Measurements from ENCODE around the gene PDGFB.

PDGFB gene

GRCh38 chr22:39276440-39277141, 31.8 kb upstream of the PDGFB start:
- DNase-seq, result no peak

GRCh38 chr22:39275814-39276439, 31.1 kb upstream of the PDGFB start:
- no peak for DNase-seq

- no peak for DNase-seq
Observed at GRCh38 chr22:39273950-39274887, 29.4 kb upstream of the PDGFB start.

- DNase-seq, result no peak
Observed at GRCh38 chr22:39270792-39271191, 26.0 kb upstream of the PDGFB start.

GRCh38 chr22:39270280-39270679, 25.5 kb upstream of the PDGFB start:
- no peak for DNase-seq

GRCh38 chr22:39269095-39269790, 24.5 kb upstream of the PDGFB start:
- DNase-seq, result no peak

- DNase-seq, result no peak
Observed at GRCh38 chr22:39268645-39269044, 23.9 kb upstream of the PDGFB start.

GRCh38 chr22:39267974-39268373, 23.2 kb upstream of the PDGFB start:
- DNase-seq, result no peak

- DNase-seq, result no peak
Observed at GRCh38 chr22:39266398-39267030, 21.7 kb upstream of the PDGFB start.

GRCh38 chr22:39265143-39265886, 20.5 kb upstream of the PDGFB start:
- no peak for DNase-seq

- DNase-seq, result no peak
Observed at GRCh38 chr22:39264349-39265038, 19.7 kb upstream of the PDGFB start.

- no peak for DNase-seq
Observed at GRCh38 chr22:39263626-39264348, 19.0 kb upstream of the PDGFB start.

- DNase-seq, result peak; percentile 75
Observed at GRCh38 chr22:39259666-39260065, 14.9 kb upstream of the PDGFB start.

- DNase-seq, result no peak
Observed at GRCh38 chr22:39257901-39258475, 13.2 kb upstream of the PDGFB start.

GRCh38 chr22:39256979-39257378, 12.2 kb upstream of the PDGFB start:
- DNase-seq, result no peak

- DNase-seq, result no peak
Observed at GRCh38 chr22:39256186-39256552, 11.4 kb upstream of the PDGFB start.

- no peak for DNase-seq
Observed at GRCh38 chr22:39255449-39256185, 10.8 kb upstream of the PDGFB start.

- DNase-seq, result no peak
Observed at GRCh38 chr22:39254789-39255298, 10.1 kb upstream of the PDGFB start.

GRCh38 chr22:39254122-39254521, 9.3 kb upstream of the PDGFB start:
- DNase-seq, result no peak
